Loucy (cell line): ENCODE measurements around the gene CUX1.
"Not testable (repeated sequence)": the region's sequence is repeated elsewhere in the genome, so short reads cannot be mapped to it uniquely, and the experiment has no call there.

Experiments
- H2AFZ ChIP-seq: fragments of 200-600 bp; sonication (generic); 2 replicates; pipeline ENCODE4 v1.6.0; 2016; ENCODE audit warnings: antibody characterized with exemption, mild to moderate bottlenecking, low read length, moderate library complexity
- H3F3A ChIP-seq: fragments of 200-600 bp; 2 replicates; pipeline ENCODE4 v1.6.0; 2016; ENCODE audit warnings: antibody characterized with exemption, low read depth, mild to moderate bottlenecking
- H3K27me3 ChIP-seq: fragments of 200-600 bp; sonication (generic); 2 replicates; pipeline ENCODE4 v1.6.1; 2014; ENCODE audit warnings: low read length, mild to moderate bottlenecking; ENCODE audit not compliant: insufficient read depth, poor library complexity, severe bottlenecking
- H3K36me3 ChIP-seq: fragments of 200-600 bp; sonication (generic); 2 replicates; pipeline ENCODE4 v1.6.1; 2016; ENCODE audit warnings: low read length; ENCODE audit not compliant: insufficient read depth
- H3K4me1 ChIP-seq: fragments of 200-600 bp; sonication (generic); 2 replicates; pipeline ENCODE4 v1.5.1; 2014; ENCODE audit warnings: low read length, mild to moderate bottlenecking; ENCODE audit not compliant: insufficient read depth, poor library complexity, severe bottlenecking
- H3K4me2 ChIP-seq: fragments of 200-600 bp; sonication (generic); 2 replicates; pipeline ENCODE4 v1.6.0; 2014; ENCODE audit warnings: antibody characterized with exemption, low read length, low read depth, mild to moderate bottlenecking; ENCODE audit not compliant: poor library complexity, severe bottlenecking
- H3K4me3 ChIP-seq: fragments of 200-600 bp; sonication (generic); 2 replicates; pipeline ENCODE4 v1.5.1; 2014; ENCODE audit warnings: low read length, mild to moderate bottlenecking, mixed read lengths; ENCODE audit not compliant: poor library complexity, severe bottlenecking
- H3K79me2 ChIP-seq: fragments of 200-600 bp; sonication (generic); 2 replicates; pipeline ENCODE4 v1.6.1; 2014; ENCODE audit warnings: low read length; ENCODE audit not compliant: insufficient read depth
- H3K9ac ChIP-seq: fragments of 200-600 bp; sonication (generic); 2 replicates; pipeline ENCODE4 v1.6.0; 2014; ENCODE audit warnings: mild to moderate bottlenecking, low read depth, low read length, moderate library complexity; ENCODE audit not compliant: poor library complexity, severe bottlenecking
- H3K9me2 ChIP-seq: fragments of 200-600 bp; sonication (generic); replicated peaks from 2 replicates; pipeline ENCODE4 v1.6.1; 2016; ENCODE audit warnings: low read depth, low read length, mixed read lengths
- H3K9me3 ChIP-seq: fragments of 200-600 bp; sonication (generic); 2 replicates; pipeline ENCODE4 v1.6.1; 2014; ENCODE audit warnings: mild to moderate bottlenecking, antibody characterized with exemption, low read length, low read depth; ENCODE audit not compliant: insufficient read depth
- H4K20me1 ChIP-seq: fragments of 200-600 bp; sonication (generic); 2 replicates; pipeline ENCODE4 v1.6.0; 2014; ENCODE audit warnings: antibody characterized with exemption, low read length, mild to moderate bottlenecking; ENCODE audit not compliant: insufficient read depth, poor library complexity, severe bottlenecking

The CUX1 gene

GRCh38 chr7:102328863-102329262, 511.4 kb downstream of the CUX1 start:
- not testable (repeated sequence) for H3K79me2 ChIP-seq, H4K20me1 ChIP-seq, H3K4me2 ChIP-seq, H3K9me3 ChIP-seq, H3F3A ChIP-seq, H3K36me3 ChIP-seq, H3K4me1 ChIP-seq, H2AFZ ChIP-seq, H3K9me2 ChIP-seq, H3K27me3 ChIP-seq, H3K4me3 ChIP-seq, H3K9ac ChIP-seq

- not testable (repeated sequence) for H3K4me2 ChIP-seq
These were observed 511.9 kb downstream of the CUX1 start for GRCh38 chr7:102329366-102329765.

GRCh38 chr7:102330666-102331460, 513.4 kb downstream of the CUX1 start:
- not testable (repeated sequence) for H4K20me1 ChIP-seq, H3K4me2 ChIP-seq, H3K27me3 ChIP-seq, H3K9me3 ChIP-seq, H3K4me1 ChIP-seq, H3K36me3 ChIP-seq, H3K4me3 ChIP-seq, H3F3A ChIP-seq, H3K79me2 ChIP-seq, H3K9ac ChIP-seq, H3K9me2 ChIP-seq, H2AFZ ChIP-seq

More at GRCh38 chr7:102329366-102329765, 511.9 kb downstream of the CUX1 start:
- not testable (repeated sequence) for H3K36me3 ChIP-seq, H3K27me3 ChIP-seq, H4K20me1 ChIP-seq, H3K4me1 ChIP-seq, H2AFZ ChIP-seq, H3K9ac ChIP-seq, H3K4me3 ChIP-seq, H3K9me3 ChIP-seq, H3K79me2 ChIP-seq, H3K9me2 ChIP-seq, H3F3A ChIP-seq
